IMR-90 (cell line): ENCODE data around the gene CATSPERZ. TPM values are rescaled to one million over a fixed set of nuclear protein-coding genes. Genes with fewer than 3 reads are reported as not detected.

ENCODE experiments used
- ATAC-seq: fragments of 200-7000 bp; cut with Tn5 transposase; 2 replicates; pipeline ENCODE4 v1.9.1; 2020; ENCODE audit warnings: low read depth, mild to moderate bottlenecking, moderate library complexity
- BruUV-seq: library from RNA; stranded (reverse); fragments of 400-500 nt; replicated peaks from 2 replicates; lab custom pipeline; 2021; lab: Mats Ljungman, UMichigan
- CTCF ChIA-PET: fragments of 300-600 bp; formaldehyde crosslinking; extraction: SDS; loops from one replicate; lab custom pipeline; 2021; ENCODE audit warnings: antibody characterized with exemption; lab: Yijun Ruan, JAX
- POLR2A ChIA-PET: fragments of 300-600 bp; sonication (Branson Sonifier 250); formaldehyde crosslinking; loops from one replicate; lab custom pipeline; 2022; ENCODE audit warnings: antibody characterized with exemption; ENCODE audit not compliant: unreplicated experiment; lab: Charles Lee
- DNase-seq: peaks from one replicate; pipeline ENCODE4 v3.0.0; 2013
- H2AFZ ChIP-seq: replicated peaks from 2 replicates; pipeline ENCODE3; 2013; ENCODE audit warnings: low read length, mild to moderate bottlenecking; ENCODE audit not compliant: poor library complexity
- H2AK5ac ChIP-seq: 2 replicates; pipeline ENCODE4 v1.6.1; 2013; ENCODE audit warnings: low read depth, low read length, inconsistent platforms
- H2AK9ac ChIP-seq: replicated peaks from 2 replicates; pipeline ENCODE3; 2013; ENCODE audit warnings: mild to moderate bottlenecking, low read depth, low read length, moderate library complexity; ENCODE audit not compliant: poor library complexity
- H2BK120ac ChIP-seq: 2 replicates; pipeline ENCODE4 v1.6.1; 2013; ENCODE audit warnings: low read depth, low read length, inconsistent platforms
- H2BK15ac ChIP-seq: 3 replicates; pipeline ENCODE4 v1.6.1; 2013; ENCODE audit warnings: low read depth, low read length, inconsistent platforms
- H2BK20ac ChIP-seq: 2 replicates; pipeline ENCODE4 v1.6.1; 2013; ENCODE audit warnings: low read depth, mild to moderate bottlenecking, inconsistent platforms, low read length, moderate library complexity
- H2BK5ac ChIP-seq: 2 replicates; pipeline ENCODE4 v1.6.1; 2013; ENCODE audit warnings: mild to moderate bottlenecking, low read depth, low read length, inconsistent platforms; ENCODE audit not compliant: poor library complexity, severe bottlenecking
- H3K14ac ChIP-seq: replicated peaks from 2 replicates; pipeline ENCODE4 v1.6.1; 2013; ENCODE audit warnings: low read depth, low read length, inconsistent platforms
- H3K18ac ChIP-seq: 2 replicates; pipeline ENCODE4 v1.6.1; 2013; ENCODE audit warnings: low read depth, low read length, control low read depth
- H3K23ac ChIP-seq: 2 replicates; pipeline ENCODE4 v1.6.1; 2013; ENCODE audit warnings: low read depth, low read length, inconsistent platforms
- H3K27ac ChIP-seq: 2 replicates; pipeline ENCODE4 v1.5.1; 2013; ENCODE audit warnings: mild to moderate bottlenecking, control low read depth, low read length; ENCODE audit not compliant: insufficient read depth
- H3K27me3 ChIP-seq: 2 replicates; pipeline ENCODE4 v1.6.1; 2013; ENCODE audit warnings: low read length; ENCODE audit not compliant: control insufficient read depth, insufficient read depth
- H3K36me3 ChIP-seq: 2 replicates; pipeline ENCODE4 v1.6.1; 2013; ENCODE audit warnings: low read length, mixed read lengths; ENCODE audit not compliant: control insufficient read depth, insufficient read depth
- H3K4ac ChIP-seq: 2 replicates; pipeline ENCODE4 v1.6.1; 2013; ENCODE audit warnings: low read depth, low read length, inconsistent platforms
- H3K4me1 ChIP-seq: 2 replicates; pipeline ENCODE4 v1.6.1; 2013; ENCODE audit warnings: low read length, mixed read lengths; ENCODE audit not compliant: control insufficient read depth, insufficient read depth
- H3K4me2 ChIP-seq: 2 replicates; pipeline ENCODE4 v1.6.1; 2013; ENCODE audit warnings: low read depth, mild to moderate bottlenecking, control low read depth, low read length, moderate library complexity
- H3K4me3 ChIP-seq: 2 replicates; pipeline ENCODE4 v1.5.1; 2013; ENCODE audit warnings: low read depth, mild to moderate bottlenecking, control low read depth, low read length, moderate library complexity; ENCODE audit not compliant: insufficient read depth
- H3K56ac ChIP-seq: 2 replicates; pipeline ENCODE4 v1.6.1; 2013; ENCODE audit warnings: low read length, inconsistent platforms; ENCODE audit not compliant: insufficient read depth; ENCODE audit errors: extremely low read depth
- H3K79me1 ChIP-seq, 2 experiments: 2 replicates each; pipeline ENCODE4 v1.6.1; 2013; ENCODE audit warnings: low read length in 2 of 2, inconsistent platforms in 1 of 2, low read depth in 1 of 2
- H3K9ac ChIP-seq: 2 replicates; pipeline ENCODE4 v1.6.1; 2013; ENCODE audit warnings: low read depth, low read length, control low read depth
- H3K9me1 ChIP-seq: 2 replicates; pipeline ENCODE4 v1.6.1; 2013; ENCODE audit warnings: low read length, inconsistent platforms; ENCODE audit not compliant: insufficient read depth
- H3K9me3 ChIP-seq: 2 replicates; pipeline ENCODE4 v1.6.1; 2013; ENCODE audit warnings: low read length; ENCODE audit not compliant: control insufficient read depth, insufficient read depth
- H4K20me1 ChIP-seq: 2 replicates; pipeline ENCODE4 v1.6.1; 2013; ENCODE audit warnings: low read length, inconsistent platforms; ENCODE audit not compliant: insufficient read depth
- H4K5ac ChIP-seq: 2 replicates; pipeline ENCODE4 v1.6.1; 2013; ENCODE audit warnings: mild to moderate bottlenecking, low read depth, low read length, control low read depth
- H4K8ac ChIP-seq, 2 experiments: 2 replicates each; pipeline ENCODE4 v1.6.1; 2013; ENCODE audit warnings: low read depth in 2 of 2, low read length in 2 of 2, control low read depth in 1 of 2, inconsistent platforms in 1 of 2
- H4K91ac ChIP-seq: 2 replicates; pipeline ENCODE4 v1.6.1; 2013; ENCODE audit warnings: low read depth, low read length, inconsistent platforms; ENCODE audit not compliant: insufficient read depth
- CHD1 ChIP-seq: IDR thresholded peaks from 2 replicates; pipeline ENCODE4 v1.6.1; 2012; ENCODE audit warnings: low read depth, low read length, improper control_type of control experiment
- ELK1 ChIP-seq: fragments of 150-350 bp; IDR thresholded peaks from 2 replicates; pipeline ENCODE4 v1.6.1; 2016; ENCODE audit warnings: low read depth, mild to moderate bottlenecking, low read length, moderate library complexity, borderline replicate concordance
- MAZ ChIP-seq: IDR thresholded peaks from 2 replicates; pipeline ENCODE4 v1.6.1; 2012; ENCODE audit warnings: low read depth, mild to moderate bottlenecking, low read length, improper control_type of control experiment, moderate library complexity, borderline replicate concordance
- MXI1 ChIP-seq: IDR thresholded peaks from 2 replicates; pipeline ENCODE4 v1.6.1; 2012; ENCODE audit warnings: low read depth, mild to moderate bottlenecking, low read length, moderate library complexity, borderline replicate concordance
- NFE2L2 ChIP-seq: fragments of 150-350 bp; IDR thresholded peaks from 2 replicates; pipeline ENCODE4 v1.6.1; 2016; ENCODE audit warnings: low read depth, mild to moderate bottlenecking, low read length
- POLR2A ChIP-seq: IDR thresholded peaks from 2 replicates; pipeline ENCODE4 v1.6.1; 2012; ENCODE audit warnings: mild to moderate bottlenecking, low read depth, low read length
- RCOR1 ChIP-seq: IDR thresholded peaks from 2 replicates; pipeline ENCODE4 v1.6.1; 2012; ENCODE audit warnings: mild to moderate bottlenecking, low read length, improper control_type of control experiment; ENCODE audit not compliant: insufficient replicate concordance
- SMC3 ChIP-seq: fragments of 150-350 bp; IDR thresholded peaks from 2 replicates; pipeline ENCODE4 v1.6.1; 2016; ENCODE audit warnings: low read depth, mild to moderate bottlenecking, antibody characterized with exemption, low read length, moderate library complexity
- USF2 ChIP-seq: fragments of 150-350 bp; IDR thresholded peaks from 2 replicates; pipeline ENCODE4 v1.6.1; 2017; ENCODE audit warnings: mild to moderate bottlenecking, antibody characterized with exemption, low read length, low read depth
- WGBS, 2 experiments: methylation state at CpG; one replicate each; pipeline versions ENCODE4 v1.1.5 to v1.1.7; 2013; ENCODE audit warnings: missing lambda C conversion rate in 2 of 2; ENCODE audit not compliant: insufficient read length in 1 of 2; ENCODE audit errors: extremely low coverage in 2 of 2; 5-methylcytosine and 5-hydroxymethylcytosine counted together
- dilution Hi-C: fragments of 300-500 bp; cut with HindIII; formaldehyde crosslinking; loops from one replicate; pipeline ENCODE4 v1.14.3; 2018; ENCODE audit warnings: low sequenced_read_pairs; ENCODE audit not compliant: unreplicated experiment
- in situ Hi-C: fragments of 300-500 bp; cut with MboI; formaldehyde crosslinking; loops from 3 replicates; pipeline ENCODE4 v1.14.3; 2019; ENCODE audit warnings: low sequenced_read_pairs, inconsistent platforms, mixed read lengths
- intact Hi-C: fragments of 100-400 bp; cut with micrococcal nuclease; formaldehyde crosslinking; loops from 2 replicates; pipeline ENCODE4 v1.10.0; 2022
- polyA plus RNA-seq, 3 experiments: library from polyadenylated mRNA; depleted of rRNA; stranded (reverse); fragments of >200 nt; gene quantifications; 2 replicates each; pipeline ENCODE4 v1.2.3, GENCODE V29; 2012; ENCODE audit warnings: low replicate concordance in 1 of 3
- total RNA-seq: library from RNA; depleted of rRNA; stranded (reverse); fragments of >200 nt; gene quantifications from 2 replicates; pipeline ENCODE4 v1.2.3, GENCODE V29; 2012
- TF ChIP-seq, protein P1 (sequence below): conservative IDR thresholded peaks from 2 replicates; pipeline ENCODE4 v1.5.1; 2012; ENCODE audit warnings: mild to moderate bottlenecking, low read depth, low read length, improper control_type of control experiment

Gene CATSPERZ
- total and polyA plus RNA-seq, 2 of the 4 experiments (the other 2 are of a cell fraction): not detected

GRCh38 chr11:64251016-64251752 is 49.0 kb upstream of the CATSPERZ start, which contains the start of gene PLCB3:
Gene PLCB3, plus strand, starts transcription at chr11:64251530. Its CDS starts 120 bp downstream, at chr11:64251650.
- Histone ChIP-seq H3K4me2 (peak within 1 kb of the TSS; percentile 100), H3K4me1 (peaks cover 10% of the 10 kb centered on the region), H4K8ac (peak within 1 kb of the TSS; percentile 33 to 74; a peak in 3 of 4 replicates), H2AK5ac (peak within 1 kb of the TSS; percentile 89), H3K79me1 (peaks cover 8 to 51% of the 10 kb centered on the region in 2 experiments), H3K9me3 (no peaks in the 10 kb centered on the region), H3K36me3 (peaks cover 10% of the 10 kb centered on the region), H3K18ac (peak within 1 kb of the TSS; percentile 68), H4K5ac (peak within 1 kb of the TSS; percentile 92), H3K9me1 (no peaks in the 10 kb centered on the region), H2AFZ (peak within 1 kb of the TSS; percentile 99), H3K27ac (peak within 1 kb of the TSS; percentile 88), H3K23ac (peak within 1 kb of the TSS; percentile 94), H4K91ac (peak within 1 kb of the TSS; percentile 91), H3K56ac (peak within 1 kb of the TSS; percentile 82; the same call in 1 of the 2 replicates), H2BK20ac (no peak within 1 kb of the TSS), H2BK5ac (peak within 1 kb of the TSS; percentile 77), H3K9ac (peak within 1 kb of the TSS; percentile 97), H3K27me3 (no peaks in the 10 kb centered on the region), H2BK120ac (peak within 1 kb of the TSS; percentile 30; the same call in 1 of the 2 replicates), H3K4me3 (peak within 1 kb of the TSS; percentile 98), H2AK9ac (peak within 1 kb of the TSS; percentile 100), H4K20me1 (peaks cover 8% of the 10 kb centered on the region; the same call in 1 of the 2 replicates), H2BK15ac (no peak within 1 kb of the TSS), H3K14ac (peak within 1 kb of the TSS; percentile 97), H3K4ac (peak within 1 kb of the TSS; percentile 96)
- BruUV-seq: no TSS peak
- 0% methylated on average over 37 of the region's 75 CpGs; no CpG with 5 or more reads in 1 of the 2 experiments for WGBS, 2 experiments
- intact Hi-C loops: loop anchor here (1.0 kb wide), 1 partner anchor 50 kb away; no protein-coding TSS in a partner anchor
- TF ChIP-seq POLR2A: peak; percentile 46; the same call in 1 of the 2 replicates
- TF ChIP-seq ELK1: no peak
- no peak for TF ChIP-seq NFE2L2
- TF ChIP-seq RCOR1: no peak
- TF ChIP-seq, protein P1, sequence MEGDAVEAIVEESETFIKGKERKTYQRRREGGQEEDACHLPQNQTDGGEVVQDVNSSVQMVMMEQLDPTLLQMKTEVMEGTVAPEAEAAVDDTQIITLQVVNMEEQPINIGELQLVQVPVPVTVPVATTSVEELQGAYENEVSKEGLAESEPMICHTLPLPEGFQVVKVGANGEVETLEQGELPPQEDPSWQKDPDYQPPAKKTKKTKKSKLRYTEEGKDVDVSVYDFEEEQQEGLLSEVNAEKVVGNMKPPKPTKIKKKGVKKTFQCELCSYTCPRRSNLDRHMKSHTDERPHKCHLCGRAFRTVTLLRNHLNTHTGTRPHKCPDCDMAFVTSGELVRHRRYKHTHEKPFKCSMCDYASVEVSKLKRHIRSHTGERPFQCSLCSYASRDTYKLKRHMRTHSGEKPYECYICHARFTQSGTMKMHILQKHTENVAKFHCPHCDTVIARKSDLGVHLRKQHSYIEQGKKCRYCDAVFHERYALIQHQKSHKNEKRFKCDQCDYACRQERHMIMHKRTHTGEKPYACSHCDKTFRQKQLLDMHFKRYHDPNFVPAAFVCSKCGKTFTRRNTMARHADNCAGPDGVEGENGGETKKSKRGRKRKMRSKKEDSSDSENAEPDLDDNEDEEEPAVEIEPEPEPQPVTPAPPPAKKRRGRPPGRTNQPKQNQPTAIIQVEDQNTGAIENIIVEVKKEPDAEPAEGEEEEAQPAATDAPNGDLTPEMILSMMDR: peak; percentile 72
- TF ChIP-seq MXI1: no peak
- peak; percentile 40 for TF ChIP-seq SMC3
- peak; percentile 55; the same call in 1 of the 2 replicates for TF ChIP-seq MAZ
- TF ChIP-seq CHD1: no peak
- no peak for TF ChIP-seq USF2
- ATAC-seq: peak; percentile 66
- ChIA-PET CTCF (interaction anchor here (0.6 to 1.7 kb wide), 4 partner anchors 47 to 70 kb away, joined by 3 to 5 read pairs (median 3); no protein-coding TSS in a partner anchor), POLR2A (no interaction called here)
- in situ Hi-C loops: no loop called here
- DNase-seq: no peak
- dilution Hi-C loops: no loop called here
